Measurements from ENCODE around the gene MAGOHB. TPM values are rescaled to one million over a fixed set of nuclear protein-coding genes. Genes with fewer than 3 reads are reported as not detected.
"Not testable (repeated sequence)": the region's sequence is repeated elsewhere in the genome, so short reads cannot be mapped to it uniquely, and the experiment has no call there.

MAGOHB gene
- total RNA-seq, 1 donor from 2014 or later: 30.5 TPM

- Mint-ChIP-seq H3K4me1 (ENCODE audit: low read depth, unreplicated experiment) (peaks cover 6% of the 10 kb centered on the region), H3K36me3 (ENCODE audit: low read depth, unreplicated experiment) (peaks cover 2% of the 10 kb centered on the region), H3K9me3 (ENCODE audit: unreplicated experiment) (no peaks in the 10 kb centered on the region), H3K27me3 (ENCODE audit: low read depth, unreplicated experiment) (no peaks in the 10 kb centered on the region), H3K27ac (ENCODE audit: unreplicated experiment) (no peak overlapping the region), H3K4me3 (ENCODE audit: unreplicated experiment) (no peak overlapping the region)
- no peak for DNase-seq (ENCODE audit: low read depth)
- Histone ChIP-seq H3K27me3 (ENCODE audit: insufficient read depth, low read length) (no peaks in the 10 kb centered on the region), H3K36me3 (ENCODE audit: insufficient read depth, low read length) (no peaks in the 10 kb centered on the region), H3K4me2 (ENCODE audit: low read length) (no peak overlapping the region), H2AFZ (ENCODE audit: low read depth, low read length) (no peak overlapping the region), H3K79me2 (ENCODE audit: insufficient read depth, low read length) (no peaks in the 10 kb centered on the region), H3K27ac (ENCODE audit: low read depth, low read length) (no peak overlapping the region), H3K9me3 (ENCODE audit: insufficient read depth, low read depth, low read length) (no peaks in the 10 kb centered on the region), H3K9ac (ENCODE audit: low read length) (no peak overlapping the region), H3K4me1 (ENCODE audit: insufficient read depth, low read length) (no peaks in the 10 kb centered on the region), H4K20me1 (ENCODE audit: insufficient read depth, low read length) (no peaks in the 10 kb centered on the region), H3K4me3 (ENCODE audit: insufficient read depth, low read depth, low read length) (no peak overlapping the region)
- FAIRE-seq: no peak
- TF ChIP-seq EZH2 (IDR thresholded peaks at IDR 0.05; ENCODE audit: insufficient read depth, low read length) (no peak), CTCF (IDR thresholded peaks at IDR 0.05; ENCODE audit: insufficient read depth, low read depth, low read length) (no peak)
These were observed 39.1 kb downstream of the MAGOHB start for GRCh38 chr12:10574307-10574706.

- not testable (repeated sequence) for H3K4me3 Mint-ChIP-seq (ENCODE audit: unreplicated experiment); H3K4me1 Mint-ChIP-seq (ENCODE audit: low read depth, unreplicated experiment); H3K36me3 ChIP-seq (ENCODE audit: insufficient read depth, low read length); H2AFZ ChIP-seq (ENCODE audit: low read depth, low read length); H3K9me3 Mint-ChIP-seq (ENCODE audit: unreplicated experiment); H3K27me3 Mint-ChIP-seq (ENCODE audit: low read depth, unreplicated experiment); H3K4me2 ChIP-seq (ENCODE audit: low read length); H3K36me3 Mint-ChIP-seq (ENCODE audit: low read depth, unreplicated experiment); H3K4me3 ChIP-seq (ENCODE audit: insufficient read depth, low read depth, low read length); H3K9ac ChIP-seq (ENCODE audit: low read length); H3K9me3 ChIP-seq (ENCODE audit: insufficient read depth, low read depth, low read length); H3K27ac ChIP-seq (ENCODE audit: low read depth, low read length); FAIRE-seq; H3K27me3 ChIP-seq (ENCODE audit: insufficient read depth, low read length); H4K20me1 ChIP-seq (ENCODE audit: insufficient read depth, low read length); H3K4me1 ChIP-seq (ENCODE audit: insufficient read depth, low read length); H3K79me2 ChIP-seq (ENCODE audit: insufficient read depth, low read length)
- H3K27ac Mint-ChIP-seq (ENCODE audit: unreplicated experiment): peak overlapping the region; percentile 7
- peak; percentile 26 for DNase-seq (ENCODE audit: low read depth)
These were observed 41.4 kb downstream of the MAGOHB start for GRCh38 chr12:10572021-10572490.

- no peak overlapping the region for H3K27ac ChIP-seq (ENCODE audit: low read depth, low read length)
- no peak overlapping the region for H3K4me3 Mint-ChIP-seq (ENCODE audit: unreplicated experiment)
- no peak overlapping the region for H2AFZ ChIP-seq (ENCODE audit: low read depth, low read length)
- peaks cover 2% of the 10 kb centered on the region for H3K36me3 Mint-ChIP-seq (ENCODE audit: low read depth, unreplicated experiment)
- H3K4me3 ChIP-seq (ENCODE audit: insufficient read depth, low read depth, low read length): no peak overlapping the region
- H3K27ac Mint-ChIP-seq (ENCODE audit: unreplicated experiment): no peak overlapping the region
- H3K36me3 ChIP-seq (ENCODE audit: insufficient read depth, low read length): no peaks in the 10 kb centered on the region
- no peaks in the 10 kb centered on the region for H3K9me3 Mint-ChIP-seq (ENCODE audit: unreplicated experiment)
- no peaks in the 10 kb centered on the region for H3K27me3 Mint-ChIP-seq (ENCODE audit: low read depth, unreplicated experiment)
- no peaks in the 10 kb centered on the region for H3K9me3 ChIP-seq (ENCODE audit: insufficient read depth, low read depth, low read length)
- no peaks in the 10 kb centered on the region for H4K20me1 ChIP-seq (ENCODE audit: insufficient read depth, low read length)
- H3K27me3 ChIP-seq (ENCODE audit: insufficient read depth, low read length): no peaks in the 10 kb centered on the region
- H3K9ac ChIP-seq (ENCODE audit: low read length): no peak overlapping the region
- no peak for TF ChIP-seq CTCF (IDR thresholded peaks at IDR 0.05; ENCODE audit: insufficient read depth, low read depth, low read length)
- no peak for TF ChIP-seq EZH2 (IDR thresholded peaks at IDR 0.05; ENCODE audit: insufficient read depth, low read length)
- H3K4me2 ChIP-seq (ENCODE audit: low read length): no peak overlapping the region
- H3K4me1 ChIP-seq (ENCODE audit: insufficient read depth, low read length): no peaks in the 10 kb centered on the region
- peaks cover 6% of the 10 kb centered on the region for H3K4me1 Mint-ChIP-seq (ENCODE audit: low read depth, unreplicated experiment)
- H3K79me2 ChIP-seq (ENCODE audit: insufficient read depth, low read length): no peaks in the 10 kb centered on the region
- no peak for DNase-seq (ENCODE audit: low read depth)
- no peak for FAIRE-seq
These were observed 42.3 kb downstream of the MAGOHB start for GRCh38 chr12:10571141-10571540.
